ENCODE data around the gene SLC16A11.

DNA sequence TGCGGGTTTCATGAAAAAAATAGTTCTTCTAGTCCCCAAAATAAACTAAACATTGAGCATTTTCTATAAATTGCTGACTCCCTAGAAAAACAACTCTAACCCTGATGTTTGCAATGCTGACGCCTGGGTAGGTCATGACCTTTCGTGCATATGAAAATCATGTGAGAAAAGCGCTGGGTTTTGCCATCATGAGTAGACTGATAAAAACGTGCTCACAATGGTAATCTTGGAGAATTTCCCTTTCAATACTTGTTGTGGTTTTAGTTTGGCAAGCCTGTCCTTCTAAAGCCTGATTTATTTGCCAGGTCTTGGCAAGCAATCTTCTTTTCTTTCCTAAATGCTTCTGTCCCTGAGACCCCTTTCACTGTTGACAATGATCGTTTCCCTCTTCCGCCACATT is 40.2 kb upstream of the SLC16A11 start:
- TF ChIP-seq CTCF (IDR thresholded peaks at IDR 0.05; ENCODE audit: low read depth, low read length, poor library complexity, severe bottlenecking) = no peak
- no peak for TF ChIP-seq EZH2phosphoT487 (IDR thresholded peaks at IDR 0.05; ENCODE audit: borderline replicate concordance, low read length)
